KG1 (cell line): ENCODE results near the gene COL21A1.

Experiments used
- DNase-seq: peaks from one replicate; lab custom pipeline; 2025; lab: John Stamatoyannopoulos, UW

The COL21A1 gene

GRCh38 chr6:56245903-56246351 lies 1.5 kb downstream of the COL21A1 start:
- no peak for DNase-seq

GRCh38 chr6:56244528-56245253 lies 2.7 kb downstream of the COL21A1 start:
- DNase-seq, result no peak

- DNase-seq, result no peak
Measured at GRCh38 chr6:56244089-56244488, 3.3 kb downstream of the COL21A1 start.

- DNase-seq, result no peak
Measured at GRCh38 chr6:56243518-56244070, 3.8 kb downstream of the COL21A1 start.

GRCh38 chr6:56242346-56242745 lies 5.0 kb downstream of the COL21A1 start:
- DNase-seq, result no peak

- DNase-seq, result no peak
Measured at GRCh38 chr6:56241124-56241802, 6.1 kb downstream of the COL21A1 start.

GRCh38 chr6:56238352-56238751 lies 9.0 kb downstream of the COL21A1 start:
- no peak for DNase-seq

GRCh38 chr6:56235245-56235644 lies 12.1 kb downstream of the COL21A1 start:
- no peak for DNase-seq

GRCh38 chr6:56232436-56232835 lies 14.9 kb downstream of the COL21A1 start:
- no peak for DNase-seq

GRCh38 chr6:56231827-56232226 lies 15.6 kb downstream of the COL21A1 start:
- DNase-seq, result no peak

GRCh38 chr6:56230976-56231566 lies 16.3 kb downstream of the COL21A1 start:
- no peak for DNase-seq

GRCh38 chr6:56227071-56227879 lies 20.1 kb downstream of the COL21A1 start:
- DNase-seq, result no peak

- no peak for DNase-seq
Measured at GRCh38 chr6:56223995-56224394, 23.4 kb downstream of the COL21A1 start.

- DNase-seq, result no peak
Measured at GRCh38 chr6:56222499-56222898, 24.9 kb downstream of the COL21A1 start.

- DNase-seq, result no peak
Measured at GRCh38 chr6:56220078-56220477, 27.3 kb downstream of the COL21A1 start.

GRCh38 chr6:56214703-56215101 lies 32.7 kb downstream of the COL21A1 start:
- DNase-seq, result no peak

GRCh38 chr6:56214041-56214702 lies 33.2 kb downstream of the COL21A1 start:
- DNase-seq, result no peak

- no peak for DNase-seq
Measured at GRCh38 chr6:56211724-56212123, 35.7 kb downstream of the COL21A1 start.

- DNase-seq, result no peak
Measured at GRCh38 chr6:56204134-56204533, 43.2 kb downstream of the COL21A1 start.

GRCh38 chr6:56199956-56200355 lies 47.4 kb downstream of the COL21A1 start:
- DNase-seq, result no peak

GRCh38 chr6:56193846-56194245 lies 53.5 kb downstream of the COL21A1 start:
- DNase-seq, result no peak
